D721Med (cell line): ENCODE measurements around the gene CALHM1.
A peak's percentile ranks its signal among the peaks of the same experiment; 100 is the strongest.
"Not testable (repeated sequence)": the region's sequence is repeated elsewhere in the genome, so short reads cannot be mapped to it uniquely, and the experiment has no call there.

Experiments used
- DNase-seq: peaks from one replicate; pipeline ENCODE4 v3.0.0; 2011; ENCODE audit warnings: low spot score; ENCODE audit not compliant: insufficient read length
- FAIRE-seq: peaks from 2 replicates; lab custom pipeline; 2011; peaks lifted over from hg19 to GRCh38; lab: Jason Lieb, UNC
- TF ChIP-seq, protein P1 (sequence below): IDR thresholded peaks from 2 replicates; pipeline ENCODE4 v1.5.1; 2012; ENCODE audit warnings: mild to moderate bottlenecking, control low read depth; ENCODE audit not compliant: insufficient read depth; ENCODE audit errors: missing control alignments

CALHM1 gene

DNA sequence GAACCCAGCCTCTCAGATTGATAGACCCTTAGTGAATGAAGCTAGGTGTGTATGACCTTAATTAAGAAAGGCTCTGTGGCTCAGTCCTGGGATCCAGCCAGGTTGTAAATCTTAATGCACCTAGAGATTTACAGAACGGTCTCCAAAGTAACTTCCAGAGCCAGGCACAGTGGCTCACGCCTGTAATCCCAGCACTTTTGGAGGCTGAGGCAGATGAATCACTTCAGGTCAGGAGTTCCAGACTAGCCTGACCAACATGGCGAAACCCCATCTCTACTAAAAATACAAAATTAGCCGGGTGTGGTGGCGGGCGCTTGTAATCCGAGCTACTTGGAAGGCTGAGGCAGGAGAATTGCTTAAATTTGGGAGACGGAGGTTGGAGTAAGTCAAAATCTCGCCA is 30.8 kb downstream of the CALHM1 start:
- no peak for DNase-seq
- no peak for FAIRE-seq

DNA sequence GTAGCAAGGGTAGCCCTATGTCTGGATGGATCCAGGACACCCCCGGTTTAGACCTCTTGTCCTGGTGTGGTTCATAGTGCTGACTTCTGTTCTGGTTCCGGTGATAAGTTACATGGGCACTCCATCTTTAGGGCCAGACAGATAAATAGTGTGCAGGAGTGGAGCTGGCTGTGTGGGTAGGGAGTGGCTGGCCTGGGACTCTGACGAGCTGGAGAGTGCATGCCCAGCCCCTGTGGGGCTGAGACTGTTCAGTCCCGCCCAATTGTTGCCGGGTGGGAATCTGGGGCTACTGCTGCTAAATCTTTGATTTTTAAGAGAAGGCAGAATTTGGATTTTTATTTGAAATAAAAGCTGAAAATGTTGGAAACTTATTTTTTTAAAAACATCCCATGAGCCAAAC is 35.0 kb downstream of the CALHM1 start:
- TF ChIP-seq, protein P1, sequence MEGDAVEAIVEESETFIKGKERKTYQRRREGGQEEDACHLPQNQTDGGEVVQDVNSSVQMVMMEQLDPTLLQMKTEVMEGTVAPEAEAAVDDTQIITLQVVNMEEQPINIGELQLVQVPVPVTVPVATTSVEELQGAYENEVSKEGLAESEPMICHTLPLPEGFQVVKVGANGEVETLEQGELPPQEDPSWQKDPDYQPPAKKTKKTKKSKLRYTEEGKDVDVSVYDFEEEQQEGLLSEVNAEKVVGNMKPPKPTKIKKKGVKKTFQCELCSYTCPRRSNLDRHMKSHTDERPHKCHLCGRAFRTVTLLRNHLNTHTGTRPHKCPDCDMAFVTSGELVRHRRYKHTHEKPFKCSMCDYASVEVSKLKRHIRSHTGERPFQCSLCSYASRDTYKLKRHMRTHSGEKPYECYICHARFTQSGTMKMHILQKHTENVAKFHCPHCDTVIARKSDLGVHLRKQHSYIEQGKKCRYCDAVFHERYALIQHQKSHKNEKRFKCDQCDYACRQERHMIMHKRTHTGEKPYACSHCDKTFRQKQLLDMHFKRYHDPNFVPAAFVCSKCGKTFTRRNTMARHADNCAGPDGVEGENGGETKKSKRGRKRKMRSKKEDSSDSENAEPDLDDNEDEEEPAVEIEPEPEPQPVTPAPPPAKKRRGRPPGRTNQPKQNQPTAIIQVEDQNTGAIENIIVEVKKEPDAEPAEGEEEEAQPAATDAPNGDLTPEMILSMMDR: no peak
- no peak for FAIRE-seq
- DNase-seq: no peak

More for the DNA sequence above, 30.8 kb downstream of the CALHM1 start:
- TF ChIP-seq, protein P1: no peak

DNA sequence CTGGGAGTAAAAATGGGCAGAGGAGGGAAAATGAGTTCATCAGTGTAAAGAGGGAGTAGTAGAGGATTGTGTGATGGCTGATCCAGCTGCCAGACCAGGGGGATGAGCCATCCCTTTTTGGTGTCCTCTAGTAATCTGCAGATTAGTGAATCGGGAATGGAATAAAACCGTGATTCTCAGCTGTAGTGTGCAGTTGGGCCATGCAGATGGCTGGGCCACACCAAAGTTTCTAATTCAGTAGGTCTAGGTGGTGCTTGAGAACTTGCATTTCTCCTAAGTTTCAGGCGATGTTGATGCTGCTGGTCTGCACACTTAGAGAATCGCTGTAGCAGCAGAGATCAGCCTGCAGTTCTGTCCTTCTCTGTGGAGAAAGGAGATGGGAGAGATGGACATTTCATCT is 39.6 kb downstream of the CALHM1 start:
- DNase-seq (no peak), FAIRE-seq (no peak)
- TF ChIP-seq, protein P1: no peak

DNA sequence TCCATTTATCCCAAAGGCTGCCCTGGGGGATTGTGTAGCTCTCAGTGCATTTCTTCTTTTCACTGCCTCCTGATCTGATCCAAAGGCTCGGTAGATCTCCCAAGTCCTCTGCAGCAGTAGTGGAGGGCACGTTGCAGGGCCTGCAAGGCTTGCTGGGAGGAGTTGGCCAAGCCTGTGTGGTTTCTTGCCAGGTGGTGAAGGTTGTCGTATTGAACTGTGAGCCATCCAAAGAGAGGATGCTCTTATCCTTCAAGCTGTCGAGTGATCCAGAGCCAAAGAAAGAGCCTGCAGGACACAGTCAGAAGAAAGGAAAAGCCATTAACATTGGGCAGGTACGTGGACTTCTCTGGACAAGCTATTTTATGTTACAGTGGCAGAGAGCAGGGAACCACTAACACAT is 41.1 kb downstream of the CALHM1 start:
- TF ChIP-seq, protein P1: no peak
- FAIRE-seq: no peak
- no peak for DNase-seq

DNA sequence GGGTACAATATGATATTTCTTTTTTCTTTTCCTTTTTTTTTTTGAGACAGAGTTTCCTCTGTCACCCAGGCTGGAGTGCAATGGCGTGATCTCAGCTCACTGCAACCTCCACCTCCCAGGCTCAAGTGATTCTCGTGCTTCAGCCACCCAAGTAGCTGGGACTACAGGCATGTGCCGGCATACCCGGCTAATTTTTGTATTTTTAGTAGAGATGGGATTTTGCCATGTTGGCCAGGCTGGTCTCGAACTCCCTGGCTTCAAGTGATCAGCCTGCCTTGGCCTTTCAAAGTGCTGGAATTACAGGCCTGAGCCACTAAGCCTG is 41.6 kb downstream of the CALHM1 start:
- not testable (repeated sequence) for FAIRE-seq, DNase-seq

DNA sequence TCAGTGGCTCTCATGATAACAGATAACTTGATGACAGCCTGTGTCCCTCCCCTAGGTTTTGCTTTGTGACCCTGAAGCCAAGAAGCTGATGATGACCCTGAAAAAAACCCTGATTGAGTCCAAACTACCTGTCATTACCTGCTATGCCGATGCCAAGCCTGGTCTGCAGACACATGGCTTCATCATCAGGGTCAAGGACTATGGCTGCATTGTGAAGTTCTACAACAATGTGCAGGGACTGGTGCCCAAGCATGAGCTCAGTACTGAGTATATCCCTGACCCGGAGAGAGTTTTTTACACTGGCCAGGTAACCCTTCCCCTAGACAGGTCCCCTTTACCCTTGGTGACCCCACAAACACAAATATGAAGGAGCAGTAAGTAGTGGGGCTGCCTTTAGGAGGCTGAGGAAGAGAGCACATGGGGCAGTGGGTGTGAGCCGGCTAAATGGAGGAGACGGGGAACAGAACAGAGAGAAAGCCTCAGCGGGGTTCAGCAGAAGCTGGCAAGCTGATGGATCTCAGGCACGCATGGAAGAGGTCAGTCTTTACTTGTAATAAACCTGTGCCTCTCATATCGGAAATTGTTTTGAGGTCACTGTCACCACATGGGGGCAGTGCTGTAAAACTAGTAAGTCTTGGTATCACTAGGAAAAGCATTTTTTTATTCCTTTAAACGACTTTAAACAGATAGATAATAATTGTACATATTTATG is 42.1 kb downstream of the CALHM1 start:
- FAIRE-seq (no peak), DNase-seq (no peak)
- TF ChIP-seq, protein P1: peak; percentile 60

DNA sequence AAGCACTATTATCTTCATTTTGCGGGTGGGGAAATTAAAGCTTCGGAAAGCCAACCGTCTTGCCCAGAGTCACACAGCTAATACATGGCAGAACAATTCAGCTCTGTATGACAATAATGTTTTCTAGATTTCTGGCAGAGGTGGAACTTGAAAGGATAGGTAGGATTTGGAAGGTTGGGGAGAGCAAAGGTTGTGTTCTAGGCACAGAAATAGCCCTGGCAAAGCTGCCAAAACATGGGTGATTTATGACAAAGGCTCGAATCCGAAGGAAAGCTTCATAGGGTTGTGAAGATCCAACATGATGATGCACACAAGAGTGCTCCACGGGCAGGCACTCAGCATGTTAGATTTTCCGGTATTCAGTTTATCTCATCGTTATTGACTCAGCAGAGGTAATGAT is 43.1 kb downstream of the CALHM1 start:
- TF ChIP-seq, protein P1: no peak
- DNase-seq (no peak), FAIRE-seq (no peak)
